EH (cell line): ENCODE data around the gene TOR1B.
A peak's percentile ranks its signal among the peaks of the same experiment; 100 is the strongest.

Source experiments
- DNase-seq: peaks from one replicate; pipeline ENCODE4 v3.0.0-alpha.2; 2015; ENCODE audit warnings: low read depth

TOR1B gene

GRCh38 chr9:129845373-129845772 is 42.4 kb downstream of the TOR1B start:
- no peak for DNase-seq

- no peak for DNase-seq
These were observed 45.9 kb downstream of the TOR1B start for GRCh38 chr9:129848712-129849441.

GRCh38 chr9:129849901-129850300 is 46.9 kb downstream of the TOR1B start:
- DNase-seq: no peak

- peak; percentile 38 for DNase-seq
These were observed 48.0 kb downstream of the TOR1B start for GRCh38 chr9:129850821-129851550.

- DNase-seq: no peak
These were observed 48.8 kb downstream of the TOR1B start for GRCh38 chr9:129851821-129852220.

- no peak for DNase-seq
These were observed 49.6 kb downstream of the TOR1B start for GRCh38 chr9:129852579-129852978.

- DNase-seq: no peak
These were observed 50.6 kb downstream of the TOR1B start for GRCh38 chr9:129853614-129854013.

- DNase-seq: no peak
These were observed 51.7 kb downstream of the TOR1B start for GRCh38 chr9:129854588-129855110.

- DNase-seq: no peak
These were observed 54.2 kb downstream of the TOR1B start for GRCh38 chr9:129857207-129857606.

- DNase-seq: no peak
These were observed 55.4 kb downstream of the TOR1B start for GRCh38 chr9:129858167-129858962.
